Mesothelial cell of epicardium (in vitro differentiated cells): Measurements from ENCODE around the gene NACA. TPM values are rescaled to one million over a fixed set of nuclear protein-coding genes. Genes with fewer than 3 reads are reported as not detected.
"Not testable (repeated sequence)": the region's sequence is repeated elsewhere in the genome, so short reads cannot be mapped to it uniquely, and the experiment has no call there.

ENCODE experiments used
- DNase-seq, 2 experiments: peaks; one replicate each; pipeline ENCODE4 v3.0.0; 2021; ENCODE audit warnings: low spot score in 2 of 2; ENCODE audit not compliant: unreplicated experiment in 2 of 2
- H3K27ac Mint-ChIP-seq: 2 replicates; pipeline ENCODE4 v1.8.0; 2021; ENCODE audit warnings: mixed read lengths
- H3K27me3 Mint-ChIP-seq: 2 replicates; pipeline ENCODE4 v1.8.0; 2021; ENCODE audit warnings: low read depth, mixed read lengths
- H3K36me3 Mint-ChIP-seq: 2 replicates; pipeline ENCODE4 v1.8.0; 2021; ENCODE audit warnings: mixed read lengths
- H3K4me1 Mint-ChIP-seq: 2 replicates; pipeline ENCODE4 v1.8.0; 2021; ENCODE audit warnings: mixed read lengths
- H3K4me3 Mint-ChIP-seq: 2 replicates; pipeline ENCODE4 v1.8.0; 2021; ENCODE audit warnings: mild to moderate bottlenecking, moderate library complexity, mixed read lengths
- H3K9me3 Mint-ChIP-seq: 2 replicates; pipeline ENCODE4 v1.8.0; 2021; ENCODE audit warnings: mixed read lengths
- CTCF ChIP-seq: fragments of 200-600 bp; sonication (generic); IDR thresholded peaks from one replicate; pipeline ENCODE4 v1.5.0; 2021; ENCODE audit warnings: antibody characterized with exemption; ENCODE audit not compliant: unreplicated experiment
- total RNA-seq: library from RNA; stranded (reverse); gene quantifications from 3 replicates; pipeline ENCODE4 v1.2.1, GENCODE V29; 2021

Gene NACA
- total RNA-seq, 1 donor from 2014 or later, result 919 TPM

- no peak for DNase-seq
- no peak for TF ChIP-seq CTCF
- Mint-ChIP-seq H3K4me3 (no peak overlapping the region), H3K36me3 (peaks cover 30% of the 10 kb centered on the region), H3K4me1 (peaks cover 6% of the 10 kb centered on the region), H3K27me3 (no peaks in the 10 kb centered on the region), H3K9me3 (no peaks in the 10 kb centered on the region), H3K27ac (no peak overlapping the region)
Observed at GRCh38 chr12:56709759-56710376, 15.2 kb downstream of the NACA start.

GRCh38 chr12:56704522-56704921, 20.6 kb downstream of the NACA start:
- not testable (repeated sequence) for H3K27me3 Mint-ChIP-seq, DNase-seq, H3K27ac Mint-ChIP-seq, H3K36me3 Mint-ChIP-seq, H3K9me3 Mint-ChIP-seq, H3K4me3 Mint-ChIP-seq, H3K4me1 Mint-ChIP-seq

GRCh38 chr12:56699020-56699661, 26.0 kb downstream of the NACA start:
- Mint-ChIP-seq H3K4me3 (no peak overlapping the region), H3K36me3 (no peaks in the 10 kb centered on the region), H3K9me3 (no peaks in the 10 kb centered on the region), H3K27me3 (no peaks in the 10 kb centered on the region), H3K27ac (no peak overlapping the region), H3K4me1 (peaks cover 12% of the 10 kb centered on the region)
- no peak for DNase-seq
- no peak for TF ChIP-seq CTCF

- Mint-ChIP-seq H3K27me3 (no peaks in the 10 kb centered on the region), H3K36me3 (no peaks in the 10 kb centered on the region), H3K9me3 (no peaks in the 10 kb centered on the region), H3K4me3 (no peak overlapping the region), H3K4me1 (peaks cover 12% of the 10 kb centered on the region), H3K27ac (peak overlapping the region; percentile 86)
- no peak for DNase-seq
- no peak for TF ChIP-seq CTCF
Observed at GRCh38 chr12:56695327-56696101, 29.6 kb downstream of the NACA start.

- H3K36me3 Mint-ChIP-seq, result no peaks in the 10 kb centered on the region
- no peaks in the 10 kb centered on the region for H3K27me3 Mint-ChIP-seq
- no peak for TF ChIP-seq CTCF
- no peak for DNase-seq
- H3K27ac Mint-ChIP-seq, result no peak overlapping the region
- no peak overlapping the region for H3K4me3 Mint-ChIP-seq
- peaks cover 14% of the 10 kb centered on the region for H3K4me1 Mint-ChIP-seq
- no peaks in the 10 kb centered on the region for H3K9me3 Mint-ChIP-seq
Observed at GRCh38 chr12:56694161-56694560, 30.9 kb downstream of the NACA start.

GRCh38 chr12:56688846-56689109, 36.3 kb downstream of the NACA start:
- Mint-ChIP-seq H3K36me3 (peaks cover 5% of the 10 kb centered on the region), H3K4me3 (peak overlapping the region; percentile 100), H3K4me1 (peaks cover 37% of the 10 kb centered on the region), H3K27me3 (no peaks in the 10 kb centered on the region), H3K9me3 (no peaks in the 10 kb centered on the region), H3K27ac (peak overlapping the region; percentile 100)
- TF ChIP-seq CTCF, result no peak
- DNase-seq, result no peak
